ELR (cell line): ENCODE results near the gene IKZF2.
A peak's percentile ranks its signal among the peaks of the same experiment; 100 is the strongest.
"Not testable (repeated sequence)": the region's sequence is repeated elsewhere in the genome, so short reads cannot be mapped to it uniquely, and the experiment has no call there.

Source experiments
- DNase-seq: peaks from one replicate; pipeline ENCODE4 v3.0.0-alpha.2; 2015; ENCODE audit warnings: low read depth

The IKZF2 gene

GRCh38 chr2:213034585-213034984 lies 116.8 kb downstream of the IKZF2 start:
- DNase-seq, result no peak

GRCh38 chr2:213032607-213033006 lies 118.8 kb downstream of the IKZF2 start:
- no peak for DNase-seq

- DNase-seq, result no peak
These were observed 128.4 kb downstream of the IKZF2 start for GRCh38 chr2:213022987-213023386.

GRCh38 chr2:213021971-213022899 lies 129.2 kb downstream of the IKZF2 start:
- peak; percentile 85 for DNase-seq

- DNase-seq, result not testable (repeated sequence)
These were observed 130.5 kb downstream of the IKZF2 start for GRCh38 chr2:213020913-213021312.

GRCh38 chr2:213020268-213020667 lies 131.1 kb downstream of the IKZF2 start:
- DNase-seq, result no peak

GRCh38 chr2:213019368-213019767 lies 132.0 kb downstream of the IKZF2 start:
- no peak for DNase-seq

- no peak for DNase-seq
These were observed 133.0 kb downstream of the IKZF2 start for GRCh38 chr2:213018340-213018901.

GRCh38 chr2:213017404-213017803 lies 134.0 kb downstream of the IKZF2 start:
- DNase-seq, result no peak

- peak; percentile 44 for DNase-seq
These were observed 134.4 kb downstream of the IKZF2 start for GRCh38 chr2:213016984-213017351.

GRCh38 chr2:213016166-213016983 lies 135.0 kb downstream of the IKZF2 start:
- DNase-seq, result no peak

GRCh38 chr2:213015387-213016165 lies 135.8 kb downstream of the IKZF2 start:
- no peak for DNase-seq

GRCh38 chr2:213013979-213014378 lies 137.4 kb downstream of the IKZF2 start:
- DNase-seq, result no peak

- no peak for DNase-seq
These were observed 139.9 kb downstream of the IKZF2 start for GRCh38 chr2:213011505-213011904.

GRCh38 chr2:213010106-213010779 lies 141.2 kb downstream of the IKZF2 start:
- DNase-seq, result peak; percentile 23

GRCh38 chr2:213007290-213007838 lies 144.0 kb downstream of the IKZF2 start:
- no peak for DNase-seq

- DNase-seq, result no peak
These were observed 147.1 kb downstream of the IKZF2 start for GRCh38 chr2:213004197-213004821.

- no peak for DNase-seq
These were observed 149.0 kb downstream of the IKZF2 start for GRCh38 chr2:213002383-213002782.

- DNase-seq, result no peak
These were observed 150.0 kb downstream of the IKZF2 start for GRCh38 chr2:213001297-213001910.
